H9 (cell line): ENCODE results near the gene SLC2A1. TPM values are rescaled to one million over a fixed set of nuclear protein-coding genes. Genes with fewer than 3 reads are reported as not detected.

Source experiments
- DNase-seq: peaks from one replicate; pipeline ENCODE4 v3.0.0-alpha.2; 2017
- H2AFZ ChIP-seq: one replicate; pipeline ENCODE4 v1.6.1; 2013; ENCODE audit warnings: mild to moderate bottlenecking, low read length, control low read depth, moderate library complexity
- H2AK5ac ChIP-seq: 2 replicates; pipeline ENCODE4 v1.6.1; 2013; ENCODE audit warnings: low read length, control low read depth, mixed read lengths; ENCODE audit not compliant: insufficient read length
- H2BK120ac ChIP-seq: one replicate; pipeline ENCODE4 v1.6.1; 2013; ENCODE audit warnings: low read depth, mild to moderate bottlenecking, low read length, control low read depth, inconsistent platforms; ENCODE audit not compliant: poor library complexity, severe bottlenecking
- H2BK12ac ChIP-seq: 2 replicates; pipeline ENCODE4 v1.6.1; 2013; ENCODE audit warnings: low read length, control low read depth, mixed read lengths, low read depth; ENCODE audit not compliant: insufficient read length
- H2BK15ac ChIP-seq: 2 replicates; pipeline ENCODE4 v1.6.1; 2013; ENCODE audit warnings: low read depth, low read length, control low read depth
- H2BK20ac ChIP-seq: one replicate; pipeline ENCODE4 v1.6.1; 2013; ENCODE audit warnings: low read depth, mild to moderate bottlenecking, low read length, control low read depth, inconsistent platforms; ENCODE audit not compliant: poor library complexity, severe bottlenecking
- H2BK5ac ChIP-seq: 2 replicates; pipeline ENCODE4 v1.6.1; 2013; ENCODE audit warnings: low read length, control low read depth, mixed read lengths; ENCODE audit not compliant: insufficient read length
- H3K14ac ChIP-seq: 2 replicates; pipeline ENCODE4 v1.6.1; 2013; ENCODE audit warnings: low read length, control low read depth; ENCODE audit not compliant: insufficient read depth
- H3K18ac ChIP-seq: 2 replicates; pipeline ENCODE4 v1.6.1; 2013; ENCODE audit warnings: low read depth, mild to moderate bottlenecking, mixed read lengths, low read length, control low read depth; ENCODE audit not compliant: insufficient read length
- H3K23ac ChIP-seq: 2 replicates; pipeline ENCODE4 v1.6.1; 2013; ENCODE audit warnings: low read length, control low read depth, mixed read lengths, low read depth; ENCODE audit not compliant: insufficient read length
- H3K23me2 ChIP-seq: 2 replicates; pipeline ENCODE4 v1.6.1; 2013; ENCODE audit warnings: low read depth, mild to moderate bottlenecking, mixed read lengths, low read length, control low read depth; ENCODE audit not compliant: insufficient read length, poor library complexity, severe bottlenecking
- H3K27ac ChIP-seq: 2 replicates; pipeline ENCODE4 v1.5.1; 2013; ENCODE audit warnings: low read length, control low read depth, mixed read lengths, low read depth; ENCODE audit not compliant: insufficient read length
- H3K27me3 ChIP-seq: 2 replicates; pipeline ENCODE4 v1.6.1; 2013; ENCODE audit warnings: low read length, control low read depth, inconsistent platforms; ENCODE audit not compliant: insufficient read depth
- H3K4ac ChIP-seq: 2 replicates; pipeline ENCODE4 v1.6.1; 2013; ENCODE audit warnings: low read depth, mild to moderate bottlenecking, control low read depth, inconsistent platforms, low read length, moderate library complexity
- H3K4me1 ChIP-seq: 2 replicates; pipeline ENCODE4 v1.6.1; 2013; ENCODE audit warnings: low read length, control low read depth, inconsistent platforms; ENCODE audit not compliant: insufficient read depth
- H3K4me2 ChIP-seq: 2 replicates; pipeline ENCODE4 v1.6.1; 2013; ENCODE audit warnings: low read length, control low read depth, mixed read lengths; ENCODE audit not compliant: insufficient read length, insufficient read depth
- H3K56ac ChIP-seq: 2 replicates; pipeline ENCODE4 v1.6.1; 2013; ENCODE audit warnings: low read depth, mild to moderate bottlenecking, mixed read lengths, low read length, control low read depth; ENCODE audit not compliant: insufficient read length
- H3K79me1 ChIP-seq: 2 replicates; pipeline ENCODE4 v1.6.1; 2013; ENCODE audit warnings: low read depth, mild to moderate bottlenecking, moderate library complexity, low read length, control low read depth, inconsistent platforms; ENCODE audit not compliant: insufficient read depth, poor library complexity, severe bottlenecking
- H3K79me2 ChIP-seq: 2 replicates; pipeline ENCODE4 v1.6.1; 2013; ENCODE audit warnings: low read length, control low read depth, inconsistent platforms; ENCODE audit not compliant: insufficient read depth
- H3K9ac ChIP-seq: 2 replicates; pipeline ENCODE4 v1.6.1; 2013; ENCODE audit warnings: low read length, control low read depth, mixed read lengths; ENCODE audit not compliant: insufficient read length; ENCODE audit errors: extremely low read depth
- H3K9me3 ChIP-seq: one replicate; pipeline ENCODE4 v1.6.1; 2013; ENCODE audit warnings: low read depth, low read length, inconsistent platforms; ENCODE audit not compliant: control insufficient read depth
- H3T11ph ChIP-seq: one replicate; pipeline ENCODE4 v1.6.1; 2013; ENCODE audit warnings: mild to moderate bottlenecking, low read length, control low read depth, inconsistent platforms
- H4K20me1 ChIP-seq: one replicate; pipeline ENCODE4 v1.6.1; 2013; ENCODE audit not compliant: control insufficient read depth, insufficient read length, insufficient read depth
- H4K5ac ChIP-seq: 2 replicates; pipeline ENCODE4 v1.6.1; 2013; ENCODE audit warnings: low read depth, mild to moderate bottlenecking, mixed read lengths, low read length, control low read depth; ENCODE audit not compliant: insufficient read length
- H4K8ac ChIP-seq: replicated peaks from 2 replicates; pipeline ENCODE4 v1.6.1; 2013; ENCODE audit warnings: low read length, control low read depth, mixed read lengths, low read depth; ENCODE audit not compliant: insufficient read length
- H4K91ac ChIP-seq: 2 replicates; pipeline ENCODE4 v1.6.1; 2013; ENCODE audit warnings: low read depth, mild to moderate bottlenecking, moderate library complexity, mixed read lengths, low read length, control low read depth; ENCODE audit not compliant: insufficient read length
- H3K27ac Mint-ChIP-seq, 3 experiments: 2 replicates in 2 of 3; 3 replicates in 1 of 3; pipeline ENCODE4 v1.8.0; 2020 to 2021; ENCODE audit warnings: mixed read lengths in 3 of 3, mild to moderate bottlenecking in 1 of 3, moderate library complexity in 1 of 3
- H3K27me3 Mint-ChIP-seq: 2 replicates; pipeline ENCODE4 v1.8.0; 2021; ENCODE audit warnings: low read depth, mild to moderate bottlenecking, moderate library complexity, mixed read lengths
- H3K36me3 Mint-ChIP-seq, 3 experiments: 2 replicates in 2 of 3; 3 replicates in 1 of 3; pipeline ENCODE4 v1.8.0; 2020 to 2021; ENCODE audit warnings: low read depth in 3 of 3, mixed read lengths in 3 of 3; ENCODE audit not compliant: insufficient read depth in 1 of 3
- H3K4me1 Mint-ChIP-seq, 2 experiments: 2 replicates each; pipeline ENCODE4 v1.8.0; 2020; ENCODE audit warnings: mixed read lengths in 2 of 2
- H3K4me3 Mint-ChIP-seq, 2 experiments: 2 replicates in 1 of 2; 3 replicates in 1 of 2; pipeline ENCODE4 v1.8.0; 2020 to 2021; ENCODE audit warnings: mild to moderate bottlenecking in 2 of 2, mixed read lengths in 2 of 2, moderate library complexity in 1 of 2
- H3K9me3 Mint-ChIP-seq, 2 experiments: 2 replicates in 1 of 2; 3 replicates in 1 of 2; pipeline ENCODE4 v1.8.0; 2020; ENCODE audit warnings: mild to moderate bottlenecking in 2 of 2, mixed read lengths in 2 of 2, moderate library complexity in 1 of 2
- CTCF ChIP-seq: fragments of 200-600 bp; sonication (generic); conservative IDR thresholded peaks from 3 replicates; pipeline ENCODE4 v1.8.0; 2021; ENCODE audit warnings: antibody characterized with exemption, mild to moderate bottlenecking
- WGBS: extraction: QIAGEN DNeasy Blood & Tissue Kit; methylation state at CpG from one replicate; pipeline ENCODE4 v1.1.7; 2013; ENCODE audit warnings: missing lambda C conversion rate, low lambda C conversion rate, mixed read lengths; ENCODE audit not compliant: insufficient read length; ENCODE audit errors: extremely low coverage; 5-methylcytosine and 5-hydroxymethylcytosine counted together
- total RNA-seq: library from RNA; stranded (reverse); gene quantifications from 2 replicates; pipeline ENCODE4 v1.2.1, GENCODE V29; 2021

Gene SLC2A1
- total RNA-seq, 1 experiment from 2014 or later, result 186 TPM

GRCh38 chr1:42887366-42887765, 71.3 kb downstream of the SLC2A1 start:
- Histone ChIP-seq H2BK12ac (no peak overlapping the region), H3K9me3 (no peaks in the 10 kb centered on the region), H2BK20ac (no peak overlapping the region), H2BK5ac (no peak overlapping the region), H4K20me1 (no peaks in the 10 kb centered on the region), H2AFZ (no peak overlapping the region), H3K56ac (no peak overlapping the region), H3K18ac (no peak overlapping the region), H3K27ac (no peak overlapping the region), H2BK120ac (no peak overlapping the region), H3K27me3 (no peaks in the 10 kb centered on the region), H3K79me1 (no peaks in the 10 kb centered on the region), H4K91ac (no peak overlapping the region), H2BK15ac (no peak overlapping the region), H3K23ac (no peak overlapping the region), H3K4me2 (no peak overlapping the region), H4K8ac (no peak overlapping the region), H3K23me2 (no peaks in the 10 kb centered on the region), H3K4ac (no peak overlapping the region), H3T11ph (no peak overlapping the region), H2AK5ac (no peak overlapping the region), H3K79me2 (no peaks in the 10 kb centered on the region), H3K14ac (no peak overlapping the region), H3K4me1 (no peaks in the 10 kb centered on the region), H4K5ac (no peak overlapping the region), H3K9ac (no peak overlapping the region)
- DNase-seq, result no peak
- no peak for TF ChIP-seq CTCF
- Mint-ChIP-seq H3K4me1 (no peaks in the 10 kb centered on the region), H3K4me3 (no peak overlapping the region), H3K36me3 (no peaks in the 10 kb centered on the region), H3K27me3 (no peaks in the 10 kb centered on the region; the same call in none of the 2 replicates), H3K9me3 (no peaks in the 10 kb centered on the region), H3K27ac (no peak overlapping the region)
- WGBS, result no CpG with 5 or more reads among the region's 20 CpGs
